HG02884 (cell line): ENCODE measurements around the gene MVD.
A peak's percentile ranks its signal among the peaks of the same experiment; 100 is the strongest.
"Not testable (repeated sequence)": the region's sequence is repeated elsewhere in the genome, so short reads cannot be mapped to it uniquely, and the experiment has no call there.

Experiments
- ATAC-seq: cut with Tn5 transposase; IDR thresholded peaks from one replicate; pipeline ENCODE4 v1.9.1; 2021; ENCODE audit warnings: mild to moderate bottlenecking, moderate library complexity; ENCODE audit not compliant: unreplicated experiment

The MVD gene

DNA sequence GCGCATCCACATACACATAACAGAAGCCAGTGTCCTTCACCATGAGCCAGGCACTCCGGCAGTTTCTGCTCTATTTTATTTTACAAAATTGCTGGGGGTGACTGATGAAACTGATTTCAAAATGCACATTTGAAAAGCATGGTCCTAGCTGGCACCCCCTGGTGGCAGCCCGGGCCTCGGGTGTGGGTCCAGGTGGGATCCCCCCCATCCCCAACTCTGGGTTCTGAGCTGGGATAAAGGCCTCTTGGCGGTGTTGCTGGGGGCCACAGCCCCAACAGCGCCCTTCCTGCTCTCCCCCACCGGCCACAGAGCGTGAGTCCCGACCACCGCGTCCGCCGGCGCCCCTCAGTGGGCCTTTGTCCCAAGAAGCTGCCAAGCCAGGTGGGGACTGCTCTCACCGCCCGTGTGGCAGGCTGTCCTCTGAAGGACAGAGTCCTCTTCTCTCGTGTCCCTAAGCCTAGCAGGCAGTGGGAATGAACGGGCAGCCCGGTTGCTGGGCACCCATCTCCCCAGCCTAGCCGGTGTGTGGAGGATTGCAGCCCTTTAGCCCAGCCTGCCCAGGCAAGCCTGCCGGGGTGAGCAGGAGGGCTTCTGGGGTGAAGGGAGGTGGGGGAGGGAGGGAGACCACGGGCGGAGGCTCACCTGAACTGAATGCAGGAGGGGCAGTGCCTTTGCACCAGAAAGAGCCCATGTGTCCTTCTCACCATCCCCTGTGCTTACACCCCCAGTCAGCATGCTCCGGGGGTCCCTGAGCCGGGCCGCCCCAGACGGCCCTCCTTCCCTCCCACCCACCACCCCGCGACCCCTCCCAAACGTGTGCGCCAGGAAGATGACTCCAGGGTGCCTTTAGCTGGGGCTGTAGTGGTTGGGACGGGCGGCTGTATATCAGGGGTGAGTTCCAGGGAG lies 22.5 kb upstream of the MVD start:
- no peak for ATAC-seq

DNA sequence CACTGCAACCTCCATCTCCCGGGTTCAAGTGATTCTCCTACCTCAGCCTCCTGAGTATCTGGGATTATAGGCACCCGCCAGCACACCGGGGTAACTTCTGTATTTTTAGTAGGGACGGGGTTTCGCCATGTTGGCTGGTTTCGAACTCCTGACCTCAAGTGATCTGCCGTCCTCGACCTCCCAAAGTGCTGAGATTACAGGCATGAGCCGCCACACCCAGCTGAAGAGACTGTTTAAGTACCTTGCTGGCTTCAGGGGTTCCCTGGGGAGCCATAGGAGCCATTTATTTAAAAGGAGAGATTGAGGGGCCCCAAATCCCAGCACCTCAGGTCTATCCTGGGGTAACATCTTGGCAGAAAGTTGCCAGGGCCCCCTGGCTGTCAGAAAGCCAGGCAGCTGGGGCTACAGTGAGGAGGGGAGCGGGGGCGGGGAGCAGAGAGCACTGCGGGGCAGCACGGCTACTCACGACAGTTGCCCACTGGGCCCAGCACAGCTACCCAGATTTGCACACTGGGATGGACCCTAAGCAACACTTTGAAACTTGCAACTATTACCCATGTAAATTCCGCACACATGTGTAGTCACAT lies 21.8 kb upstream of the MVD start:
- ATAC-seq, result no peak

DNA sequence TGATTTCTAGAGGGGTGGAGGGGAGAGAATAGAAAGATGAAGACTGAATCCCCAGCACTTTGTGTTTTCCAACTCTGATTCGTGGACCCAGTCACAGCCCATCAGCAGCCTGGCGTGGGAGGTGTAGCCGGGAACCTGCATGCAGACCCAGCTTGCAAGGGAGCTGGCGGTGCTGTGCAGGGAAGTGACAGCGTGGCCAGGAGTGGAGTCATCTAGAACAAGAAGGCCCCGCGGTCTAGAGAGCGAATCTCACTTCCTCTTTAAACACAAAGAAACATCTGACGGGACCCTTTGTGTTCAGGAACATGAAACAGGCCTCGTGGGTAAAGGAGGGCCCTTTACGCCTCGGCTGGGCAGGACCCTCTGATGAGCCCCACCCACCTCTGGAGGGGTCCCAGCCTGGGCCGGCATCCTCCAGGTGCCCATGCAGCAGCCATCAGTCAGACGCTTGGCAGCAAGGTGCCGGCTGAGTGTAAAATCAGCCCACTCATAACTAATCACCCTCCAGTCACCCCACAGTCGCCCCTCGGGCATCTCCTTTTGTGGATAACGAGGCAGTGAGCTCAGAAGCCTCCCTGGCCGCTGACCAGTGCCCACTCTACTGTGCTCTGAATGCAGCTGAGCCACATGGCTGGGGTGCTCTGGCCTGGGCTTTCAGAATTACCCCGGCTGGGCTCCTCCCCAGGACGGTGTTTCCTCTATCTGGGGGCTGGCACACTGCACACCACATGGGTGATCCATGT lies 19.0 kb upstream of the MVD start:
- peak; percentile 65 for ATAC-seq

DNA sequence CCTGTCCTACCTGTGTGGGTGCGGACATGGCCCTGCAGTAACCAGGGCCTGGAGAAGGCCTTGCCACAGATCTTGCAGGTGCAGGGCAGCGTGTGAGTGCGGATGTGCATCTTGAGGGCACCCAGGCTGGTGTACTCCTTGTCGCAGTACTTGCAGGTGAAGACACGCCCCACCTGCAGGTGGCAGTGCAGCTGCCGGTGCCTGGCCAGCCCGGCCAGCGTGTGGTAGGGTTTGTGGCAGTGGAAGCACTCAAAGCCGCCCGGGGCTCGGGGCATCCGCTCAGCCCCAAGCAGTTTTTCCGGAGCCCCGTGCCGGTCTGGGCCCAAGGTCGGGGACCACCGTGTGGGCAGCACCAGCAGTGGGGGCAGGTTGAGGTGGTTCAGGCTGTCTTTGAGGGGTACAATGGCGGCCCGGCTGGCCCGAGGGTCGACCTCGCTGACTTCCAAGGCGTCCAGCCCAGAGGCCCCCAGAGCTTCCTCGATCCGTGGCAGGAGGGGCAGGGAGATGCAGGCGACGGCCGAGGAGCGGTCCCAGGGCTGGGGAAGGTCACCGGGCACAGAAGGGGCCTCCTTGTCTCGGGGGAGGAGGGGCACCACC lies 18.3 kb upstream of the MVD start:
- no peak for ATAC-seq

DNA sequence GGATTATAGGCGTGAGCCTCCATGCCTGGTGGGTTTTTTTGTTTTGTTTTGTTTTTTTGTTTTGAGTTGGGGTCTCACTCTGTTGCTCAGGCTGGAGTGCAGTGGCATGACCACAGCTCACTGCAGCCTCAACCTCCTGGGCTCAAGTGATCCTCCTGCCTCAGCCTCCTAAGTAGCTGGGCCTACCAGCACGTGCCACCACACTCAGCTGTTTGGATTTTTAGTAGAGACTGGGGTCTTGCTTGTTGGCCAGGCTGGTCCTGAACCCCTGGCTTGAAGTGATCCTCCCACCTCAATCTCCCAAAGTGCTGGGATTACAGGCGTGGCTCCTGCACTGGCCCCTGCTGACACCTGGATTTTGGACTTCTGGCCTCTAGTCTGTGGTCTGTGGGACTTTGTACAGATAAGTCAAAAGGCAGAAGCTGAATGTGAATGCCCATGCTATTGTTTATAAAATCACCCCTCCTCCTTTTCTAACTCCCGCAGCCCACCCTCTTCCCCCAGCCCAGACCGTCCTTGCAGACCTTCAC lies 17.7 kb upstream of the MVD start:
- ATAC-seq, result no peak

DNA sequence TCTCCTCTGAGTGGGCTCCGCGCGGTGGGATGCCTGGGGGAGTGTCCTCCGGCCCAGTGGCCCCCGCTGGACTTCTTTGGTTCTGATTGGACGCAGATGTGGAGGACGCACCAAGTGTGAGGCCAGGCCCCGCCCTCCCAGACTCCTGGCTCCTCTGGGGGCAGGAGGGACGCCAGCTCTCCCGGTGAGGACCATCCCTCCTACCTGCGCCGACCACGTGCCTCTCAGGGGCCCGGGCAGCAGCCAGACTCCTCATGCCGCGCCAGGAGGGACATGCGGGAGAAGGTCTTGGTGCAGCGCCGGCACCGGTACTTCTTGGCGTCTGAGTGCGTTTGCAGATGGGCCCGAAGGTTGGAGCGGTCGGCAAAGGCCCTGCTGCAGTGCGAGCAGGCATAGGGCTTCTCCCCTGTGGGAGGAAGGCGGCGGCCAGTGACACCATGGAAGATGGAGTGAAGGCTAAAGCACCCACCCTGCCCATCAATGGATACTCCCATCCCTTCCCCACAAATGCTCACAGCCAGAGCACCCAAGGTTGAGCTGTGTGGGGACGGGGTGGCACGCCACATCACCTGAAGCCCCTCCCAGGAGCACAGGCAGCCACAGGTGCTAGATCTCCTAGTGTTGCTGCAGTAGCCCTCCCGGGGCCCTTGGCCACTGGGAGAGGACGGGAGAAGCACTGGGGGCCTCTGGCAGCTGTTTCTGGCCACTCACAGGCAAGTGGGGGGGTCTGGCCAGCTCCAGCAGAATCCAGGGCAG lies 15.5 kb upstream of the MVD start:
- no peak for ATAC-seq

DNA sequence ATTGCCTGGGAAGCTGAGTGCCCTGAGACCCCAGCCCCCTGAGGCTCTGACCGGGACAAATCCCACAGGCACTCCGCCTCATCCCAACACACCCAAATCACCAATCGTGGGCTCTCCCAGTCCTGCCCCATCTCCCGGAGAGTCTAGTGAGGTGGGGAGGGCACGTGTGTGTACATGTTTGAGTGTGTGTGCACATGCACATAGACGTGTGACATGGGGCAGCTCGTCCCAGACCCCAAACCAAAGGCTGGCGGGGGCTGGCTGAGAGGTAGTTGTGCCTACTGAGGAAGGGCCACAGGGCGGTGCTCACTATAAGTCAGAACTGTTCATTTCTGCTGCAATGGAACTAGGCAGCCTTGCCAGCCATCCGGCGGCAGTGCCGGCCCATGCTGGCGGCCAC lies 14.8 kb upstream of the MVD start:
- no peak for ATAC-seq

DNA sequence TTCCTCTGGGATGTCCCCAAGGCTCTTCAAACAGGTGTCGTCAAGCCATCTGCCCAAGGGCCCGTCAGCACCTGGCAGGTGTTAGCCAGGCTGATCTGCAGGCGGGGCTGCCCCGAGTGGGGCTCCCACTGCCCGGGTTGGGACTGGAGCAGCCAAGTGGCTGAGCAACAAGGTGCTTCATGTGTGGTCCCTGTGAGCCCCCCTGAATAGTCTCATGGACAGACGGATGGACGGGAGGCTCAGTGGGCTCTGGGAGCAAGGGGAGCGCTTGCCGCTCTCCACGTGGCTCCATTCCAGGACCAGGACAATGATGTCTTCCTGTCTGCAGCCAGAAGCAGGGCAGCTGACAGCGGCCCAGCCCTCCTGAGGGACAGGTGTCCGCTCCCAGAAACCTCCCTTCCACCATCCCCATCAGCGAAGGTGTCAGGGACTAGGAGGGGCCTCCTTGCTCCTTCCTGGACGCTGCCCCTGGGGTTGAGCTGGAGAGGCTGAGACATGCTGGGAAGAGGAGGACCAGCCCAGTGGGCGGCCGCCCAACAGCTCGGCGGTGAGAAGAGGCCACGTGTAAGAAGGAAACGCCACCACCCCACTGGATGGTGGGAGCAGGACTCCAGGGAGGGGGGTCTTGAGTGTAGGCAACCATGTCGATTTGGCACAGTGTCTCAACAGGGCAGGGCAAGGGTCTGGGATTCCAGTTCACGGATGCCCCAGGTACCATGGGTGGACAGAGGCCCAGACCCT lies 13.8 kb upstream of the MVD start:
- ATAC-seq, result no peak

DNA sequence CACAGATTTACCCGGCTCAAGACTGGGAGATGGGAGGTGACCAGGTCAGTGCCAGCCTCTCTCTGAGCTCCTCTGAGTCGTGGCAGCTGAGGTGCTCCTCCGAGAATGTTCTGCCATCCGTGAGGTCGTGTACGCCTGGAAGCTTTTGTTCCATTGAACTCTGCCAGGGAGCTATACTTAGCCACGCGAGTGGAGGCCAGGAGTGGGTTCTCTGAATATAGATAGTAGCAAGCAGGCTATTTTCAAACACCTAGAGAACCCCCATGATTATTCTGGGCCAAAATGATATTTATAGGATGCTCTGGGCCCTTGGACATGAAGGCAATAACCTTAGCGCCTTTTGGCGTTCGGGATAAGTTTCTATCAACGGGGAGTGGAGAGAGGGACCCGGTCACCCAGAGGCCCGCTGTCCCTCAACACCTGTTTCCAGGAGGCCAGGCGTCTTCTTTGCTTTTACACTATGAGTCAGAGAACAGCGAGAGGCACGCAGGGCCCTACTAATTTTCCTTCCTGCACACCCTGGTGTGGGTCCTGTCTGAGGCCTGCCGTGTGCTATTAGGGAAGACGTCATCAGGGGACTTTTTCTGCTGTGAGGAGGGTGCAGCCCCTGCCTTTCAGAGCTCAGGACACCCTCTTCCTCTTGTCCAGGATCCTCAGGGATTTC lies 11.0 kb upstream of the MVD start:
- ATAC-seq, result no peak

DNA sequence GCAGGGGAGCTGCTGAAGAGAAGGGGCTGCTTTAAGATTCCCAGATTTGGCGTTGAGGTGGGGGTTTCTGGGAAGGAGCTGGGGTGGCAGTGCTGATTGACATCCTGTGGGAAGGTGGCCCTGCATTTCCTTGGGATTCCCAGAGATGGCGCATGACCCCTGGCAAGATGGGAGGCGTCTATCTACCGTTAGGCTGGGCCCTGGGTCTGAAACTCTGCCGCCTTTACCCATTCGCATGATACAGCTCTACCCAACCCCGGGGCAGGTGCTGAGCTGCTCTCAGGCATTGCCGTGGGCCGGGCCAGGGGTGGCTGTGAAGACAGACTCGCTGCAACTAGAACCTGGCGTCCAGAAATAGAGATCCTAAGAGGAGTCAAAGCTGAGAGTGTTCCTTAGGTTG lies 9.9 kb upstream of the MVD start:
- no peak for ATAC-seq

DNA sequence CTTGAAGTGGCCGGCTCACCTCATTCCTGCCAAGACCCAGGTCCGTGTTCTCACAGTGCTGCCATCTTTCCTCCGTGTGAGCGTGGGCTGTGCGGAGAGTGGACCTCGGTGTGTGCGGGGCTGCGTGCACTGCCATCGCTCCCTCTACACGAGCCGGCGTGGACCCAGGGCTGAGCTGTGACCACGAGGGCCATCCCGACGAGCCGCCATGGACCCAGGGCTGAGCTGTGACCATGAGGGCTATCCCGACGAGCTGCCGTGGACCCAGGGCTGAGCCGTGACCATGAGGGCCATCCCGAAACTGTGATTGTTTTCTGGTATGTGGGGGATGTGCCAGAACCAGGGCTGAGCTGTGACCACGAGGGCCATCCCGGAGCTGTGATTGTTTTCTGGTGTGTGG lies 8.9 kb upstream of the MVD start:
- ATAC-seq, result no peak

DNA sequence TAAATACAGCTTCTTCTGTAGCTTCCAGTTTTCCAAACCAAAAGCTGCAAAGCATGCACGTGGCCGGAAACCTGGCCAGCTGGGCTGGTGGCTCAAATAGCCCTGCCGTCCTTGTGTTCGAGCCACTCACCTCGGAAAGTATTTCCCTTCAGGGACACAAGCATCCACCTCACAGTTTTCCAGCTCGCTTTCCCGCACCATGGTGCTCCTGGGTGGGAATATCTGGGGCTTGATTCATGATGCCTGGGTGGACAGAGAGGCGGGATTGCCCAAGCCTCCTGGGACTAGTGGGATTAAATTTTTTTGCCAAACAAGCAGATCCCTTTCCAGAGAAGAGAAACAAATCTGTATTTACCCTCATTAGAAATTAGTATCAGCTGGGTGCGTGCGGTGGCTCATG lies 7.1 kb upstream of the MVD start:
- ATAC-seq, result no peak

DNA sequence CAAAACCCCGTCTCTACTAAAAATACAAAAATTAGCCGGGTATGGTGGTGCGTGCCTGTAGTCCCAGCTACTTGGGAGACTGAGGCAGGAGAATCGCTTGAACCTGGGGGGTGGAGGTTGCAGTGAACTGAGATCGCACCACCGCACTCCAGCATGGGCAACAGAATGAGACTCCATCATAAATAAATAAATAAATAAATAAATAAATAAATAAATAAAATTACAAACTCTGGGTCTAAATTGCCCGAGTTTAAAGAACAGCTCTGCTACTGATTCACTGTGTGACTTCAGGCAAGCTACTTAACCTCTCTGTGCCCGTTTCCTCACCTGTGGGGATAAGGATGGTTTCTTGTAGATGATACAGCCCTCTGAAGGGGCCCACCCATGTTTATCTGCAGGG lies 6.6 kb upstream of the MVD start:
- ATAC-seq, result not testable (repeated sequence)

DNA sequence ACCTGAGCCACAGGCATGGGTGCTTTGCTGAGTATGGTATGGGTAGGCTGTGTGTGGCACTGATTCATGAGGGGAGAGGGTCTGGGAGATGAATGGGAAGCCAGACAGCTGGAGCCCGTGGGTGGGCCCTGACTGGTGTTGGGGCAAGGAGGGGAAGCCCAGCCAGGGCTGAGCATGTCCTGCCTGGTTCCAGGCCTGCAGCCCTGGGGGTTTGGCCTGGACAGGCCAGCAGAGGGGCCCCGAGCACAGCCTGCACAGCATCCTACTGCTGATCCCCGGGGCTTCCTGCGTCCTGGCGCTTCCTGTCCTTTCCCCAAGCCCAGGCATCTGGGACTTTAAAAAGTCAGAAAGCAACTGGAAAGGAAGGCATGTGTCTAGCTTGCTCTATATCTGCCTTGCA lies 4.6 kb upstream of the MVD start:
- no peak for ATAC-seq

DNA sequence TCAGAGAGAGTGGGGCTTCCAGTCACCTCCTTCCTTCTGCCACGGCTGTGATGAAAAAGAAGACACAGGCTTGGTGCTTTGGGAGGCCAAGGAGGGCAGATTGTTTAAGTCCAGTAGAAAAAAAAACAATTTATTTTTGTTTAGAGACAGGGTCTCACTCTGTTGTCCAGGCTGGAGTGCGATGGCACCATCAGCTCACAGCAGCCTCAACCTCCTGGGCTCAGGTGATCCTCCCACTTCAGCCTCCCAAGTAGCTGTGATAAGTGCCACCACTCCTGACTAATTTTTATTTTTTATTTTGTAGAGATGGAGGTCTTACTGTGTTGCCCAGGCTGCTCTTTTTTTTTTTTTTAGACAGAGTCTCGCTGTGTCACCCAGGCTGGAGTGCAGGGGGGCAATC lies 2.7 kb upstream of the MVD start:
- no peak for ATAC-seq

DNA sequence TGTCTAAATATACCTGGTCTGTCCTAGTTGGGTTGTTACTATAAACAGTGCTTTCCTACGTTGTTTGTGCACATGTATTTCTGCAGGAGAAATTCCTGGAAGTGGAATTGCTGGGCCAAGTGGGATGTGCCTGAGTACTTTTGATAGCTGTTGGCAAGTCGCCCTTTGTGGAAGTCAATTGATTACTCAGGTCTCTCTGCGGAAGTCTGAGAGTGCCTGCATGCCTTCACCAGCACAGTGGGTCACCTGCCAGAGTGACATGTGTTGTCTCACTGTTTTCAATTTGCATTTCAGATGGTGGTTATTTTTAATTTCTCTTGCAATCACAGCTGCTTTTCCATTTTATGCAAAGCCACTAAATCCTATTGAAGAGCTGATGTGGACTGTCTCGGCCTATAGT lies 2.3 kb upstream of the MVD start:
- no peak for ATAC-seq

DNA sequence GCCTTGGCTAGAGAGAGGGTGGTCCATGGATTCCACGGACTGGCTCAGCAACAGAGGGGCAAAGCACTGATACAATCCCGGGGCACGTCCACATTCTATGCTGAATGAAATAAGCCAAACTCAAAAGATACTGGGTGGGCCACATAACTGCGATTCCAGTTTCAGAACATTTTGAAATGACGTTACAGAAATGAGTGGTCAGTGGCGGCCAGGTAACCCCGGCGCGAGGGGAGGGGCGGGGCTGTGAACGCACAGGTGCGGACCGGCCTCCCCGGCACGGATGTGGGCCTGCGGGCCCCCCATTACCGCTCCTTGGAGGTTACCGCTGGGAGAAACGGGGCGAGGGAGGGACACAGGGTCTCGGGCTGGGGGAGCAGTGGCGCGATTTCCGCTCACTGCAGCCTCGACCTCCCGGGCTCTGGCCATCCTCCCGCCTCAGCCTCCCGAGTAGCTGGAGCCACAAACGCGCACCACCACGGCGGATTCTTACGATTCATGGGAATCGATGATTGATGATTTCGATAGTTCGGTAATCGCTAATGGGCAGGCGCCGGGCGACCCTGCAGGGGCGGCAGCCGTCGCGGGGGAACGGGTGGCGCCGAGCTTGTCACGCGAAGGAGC lies 559 bp downstream of the MVD start:
- no peak for ATAC-seq

DNA sequence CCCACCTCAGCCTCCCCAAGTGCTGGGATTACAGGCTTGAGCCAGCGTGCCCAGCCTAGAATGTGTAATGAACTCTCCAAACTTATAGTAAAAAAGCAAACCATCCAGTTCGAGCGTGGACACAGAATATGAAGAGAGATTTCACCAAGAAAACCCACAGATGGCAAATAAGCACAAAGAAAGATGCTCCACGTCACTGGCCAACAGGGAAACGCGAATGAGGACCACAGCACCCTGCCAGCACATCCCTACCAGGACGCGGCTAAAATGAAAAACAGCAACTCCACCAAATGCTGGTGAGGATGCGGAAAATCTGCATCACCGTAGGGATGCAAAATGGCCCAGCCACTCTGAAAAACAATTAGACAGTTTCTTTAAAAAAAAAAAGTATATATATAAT lies 1.4 kb downstream of the MVD start:
- ATAC-seq, result no peak

DNA sequence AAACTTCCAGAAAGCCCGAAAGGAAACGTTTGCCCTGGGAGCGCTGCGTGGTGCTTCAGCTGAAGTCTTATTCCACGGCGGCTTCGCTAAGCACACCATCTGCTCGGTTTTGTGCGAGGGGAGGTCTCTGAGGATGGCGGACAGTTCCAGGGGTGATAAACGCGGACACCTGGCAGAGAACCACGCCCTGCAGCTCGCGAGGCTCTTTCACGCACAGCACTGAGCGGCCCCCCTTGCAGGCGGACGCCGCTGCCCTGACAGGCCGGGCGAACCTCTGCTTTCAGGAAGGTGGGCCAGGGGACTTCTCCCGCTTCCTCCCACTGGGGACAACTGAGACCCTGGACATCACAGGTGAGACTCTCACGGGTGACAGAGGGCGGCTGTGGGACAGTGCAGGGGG lies 3.7 kb downstream of the MVD start:
- no peak for ATAC-seq
